OCI-LY3 (cell line): ENCODE results near the gene SGPL1.

Experiments
- H2AFZ ChIP-seq: fragments of 200-600, 300-600 bp; shearing (Covaris generic); 2 replicates; pipeline ENCODE4 v1.6.0; 2014; ENCODE audit warnings: antibody characterized with exemption, low read depth, low read length
- H3K27ac ChIP-seq: fragments of 200-600, 300-600 bp; sonication (generic); 2 replicates; pipeline ENCODE4 v1.5.1; 2014; ENCODE audit warnings: mild to moderate bottlenecking, low read length, moderate library complexity, mixed read lengths
- H3K27me3 ChIP-seq: fragments of 200-600, 300-600 bp; sonication (generic); 2 replicates; pipeline ENCODE4 v1.6.1; 2014; ENCODE audit warnings: low read depth, low read length, mixed read lengths
- H3K36me3 ChIP-seq: fragments of 200-600, 300-600 bp; sonication (generic); replicated peaks from 2 replicates; pipeline ENCODE3; 2014; ENCODE audit warnings: low read depth, low read length, mixed read lengths
- H3K4me1 ChIP-seq: fragments of 300-600, 200-600 bp; sonication (generic); 2 replicates; pipeline ENCODE4 v1.6.1; 2014; ENCODE audit warnings: low read length, mixed read lengths
- H3K4me2 ChIP-seq: fragments of 200-600, 300-600 bp; sonication (generic); 2 replicates; pipeline ENCODE4 v1.6.1; 2014; ENCODE audit warnings: low read length, mixed read lengths
- H3K4me3 ChIP-seq: fragments of 300-600, 200-600 bp; sonication (generic); 2 replicates; pipeline ENCODE4 v1.5.1; 2014; ENCODE audit warnings: antibody characterized with exemption, mild to moderate bottlenecking, low read length, moderate library complexity
- H3K79me2 ChIP-seq: fragments of 300-600, 200-600 bp; shearing (Covaris generic); 2 replicates; pipeline ENCODE4 v1.6.1; 2014; ENCODE audit warnings: mild to moderate bottlenecking, low read length, mixed read lengths
- H3K9ac ChIP-seq: fragments of 300-600, 200-600 bp; shearing (Covaris generic); 2 replicates; pipeline ENCODE4 v1.6.0; 2014; ENCODE audit warnings: mild to moderate bottlenecking, low read length, moderate library complexity
- H3K9me3 ChIP-seq: fragments of 200-600, 300-600 bp; shearing (Covaris generic); 2 replicates; pipeline ENCODE4 v1.6.1; 2014; ENCODE audit warnings: low read length, mixed read lengths; ENCODE audit not compliant: insufficient read depth
- H4K20me1 ChIP-seq: fragments of 200-600, 300-600 bp; sonication (generic); 2 replicates; pipeline ENCODE4 v1.6.1; 2016; ENCODE audit warnings: low read length, mixed read lengths; ENCODE audit not compliant: insufficient read depth
- CTCF ChIP-seq: fragments of 200-600, 300-600 bp; sonication (generic); IDR thresholded peaks from 2 replicates; pipeline ENCODE4 v1.5.1; 2014; ENCODE audit warnings: antibody characterized with exemption, low read length, low read depth
- EZH2phosphoT487 ChIP-seq: fragments of 200-600 bp; shearing (Covaris generic); IDR thresholded peaks from 2 replicates; pipeline ENCODE4 v1.6.1; 2018; ENCODE audit warnings: antibody characterized with exemption, mixed run types, low read depth

The SGPL1 gene

GRCh38 chr10:70805619-70806215 lies 10.0 kb upstream of the SGPL1 start:
- H3K4me3 ChIP-seq: no peak overlapping the region
- no peaks in the 10 kb centered on the region for H3K79me2 ChIP-seq
- H3K9me3 ChIP-seq: no peaks in the 10 kb centered on the region
- TF ChIP-seq EZH2phosphoT487: no peak
- no peak for TF ChIP-seq CTCF
- H3K4me2 ChIP-seq: no peak overlapping the region
- H3K27me3 ChIP-seq: no peaks in the 10 kb centered on the region
- no peak overlapping the region for H3K27ac ChIP-seq
- H3K36me3 ChIP-seq: no peaks in the 10 kb centered on the region
- no peak overlapping the region for H2AFZ ChIP-seq
- no peaks in the 10 kb centered on the region for H3K4me1 ChIP-seq
- no peak overlapping the region for H3K9ac ChIP-seq
- H4K20me1 ChIP-seq: no peaks in the 10 kb centered on the region

- Histone ChIP-seq H3K9me3 (no peaks in the 10 kb centered on the region), H3K4me2 (no peak overlapping the region)
- TF ChIP-seq EZH2phosphoT487 (no peak), CTCF (no peak)
These were observed 8.9 kb upstream of the SGPL1 start for GRCh38 chr10:70806841-70807240.

GRCh38 chr10:70807556-70807955 lies 8.2 kb upstream of the SGPL1 start:
- no peak overlapping the region for H3K4me3 ChIP-seq
- no peak overlapping the region for H2AFZ ChIP-seq
- no peaks in the 10 kb centered on the region for H4K20me1 ChIP-seq
- TF ChIP-seq CTCF (no peak), EZH2phosphoT487 (no peak)
- H3K79me2 ChIP-seq: no peaks in the 10 kb centered on the region
- no peaks in the 10 kb centered on the region for H3K36me3 ChIP-seq
- no peaks in the 10 kb centered on the region for H3K27me3 ChIP-seq
- H3K9ac ChIP-seq: no peak overlapping the region
- H3K4me1 ChIP-seq: no peaks in the 10 kb centered on the region
- H3K4me2 ChIP-seq: no peak overlapping the region
- H3K9me3 ChIP-seq: no peaks in the 10 kb centered on the region
- H3K27ac ChIP-seq: no peak overlapping the region

More at GRCh38 chr10:70806841-70807240, 8.9 kb upstream of the SGPL1 start:
- H3K36me3 ChIP-seq: no peaks in the 10 kb centered on the region
- no peaks in the 10 kb centered on the region for H3K4me1 ChIP-seq
- H3K27me3 ChIP-seq: no peaks in the 10 kb centered on the region
- H3K79me2 ChIP-seq: no peaks in the 10 kb centered on the region
- no peak overlapping the region for H3K4me3 ChIP-seq
- H4K20me1 ChIP-seq: no peaks in the 10 kb centered on the region
- H3K27ac ChIP-seq: no peak overlapping the region
- no peak overlapping the region for H2AFZ ChIP-seq
- H3K9ac ChIP-seq: no peak overlapping the region

GRCh38 chr10:70809011-70809611 lies 6.6 kb upstream of the SGPL1 start:
- no peak overlapping the region for H3K27ac ChIP-seq
- no peak overlapping the region for H3K4me2 ChIP-seq
- H3K4me1 ChIP-seq: no peaks in the 10 kb centered on the region
- TF ChIP-seq EZH2phosphoT487: no peak
- TF ChIP-seq CTCF: no peak
- H3K9me3 ChIP-seq: no peaks in the 10 kb centered on the region
- H3K4me3 ChIP-seq: no peak overlapping the region
- no peak overlapping the region for H2AFZ ChIP-seq
- no peaks in the 10 kb centered on the region for H3K36me3 ChIP-seq
- H4K20me1 ChIP-seq: no peaks in the 10 kb centered on the region
- H3K27me3 ChIP-seq: no peaks in the 10 kb centered on the region
- no peak overlapping the region for H3K9ac ChIP-seq
- H3K79me2 ChIP-seq: no peaks in the 10 kb centered on the region
